HG03558 (cell line): ENCODE data around the gene JUND.
"Not testable (repeated sequence)": the region's sequence is repeated elsewhere in the genome, so short reads cannot be mapped to it uniquely, and the experiment has no call there.

Experiments
- ATAC-seq: cut with Tn5 transposase; IDR thresholded peaks from one replicate; pipeline ENCODE4 v1.9.1; 2021; ENCODE audit warnings: moderate number of reproducible peaks; ENCODE audit not compliant: unreplicated experiment; ENCODE audit errors: extremely low read depth

The JUND gene

GRCh38 chr19:18281082-18282020 is at the start of gene JUND:
Gene JUND (minus strand): TSS chr19:18281622. CDS start chr19:18281484, 138 bp downstream.
- peak; percentile 53 for ATAC-seq

GRCh38 chr19:18330868-18331267 is 49.4 kb upstream of the JUND start:
- no peak for ATAC-seq

- ATAC-seq: no peak
Measured at GRCh38 chr19:18329035-18329376, 47.6 kb upstream of the JUND start.

- peak; percentile 77 for ATAC-seq
Measured at GRCh38 chr19:18328340-18329034, 47.1 kb upstream of the JUND start.

GRCh38 chr19:18326772-18327171 is 45.4 kb upstream of the JUND start:
- no peak for ATAC-seq

- not testable (repeated sequence) for ATAC-seq
Measured at GRCh38 chr19:18324373-18324731, 42.9 kb upstream of the JUND start.

GRCh38 chr19:18322759-18323460 is 41.5 kb upstream of the JUND start, which contains the start of gene LSM4:
Gene LSM4 (minus strand): TSS chr19:18323076. CDS start chr19:18323020, 56 bp downstream.
- ATAC-seq: peak; percentile 75

GRCh38 chr19:18322318-18322758 is 40.9 kb upstream of the JUND start:
- no peak for ATAC-seq

- ATAC-seq: no peak
Measured at GRCh38 chr19:18321734-18322102, 40.3 kb upstream of the JUND start.

- ATAC-seq: no peak
Measured at GRCh38 chr19:18320865-18321733, 39.7 kb upstream of the JUND start.

- no peak for ATAC-seq
Measured at GRCh38 chr19:18319591-18320135, 38.2 kb upstream of the JUND start.

- no peak for ATAC-seq
Measured at GRCh38 chr19:18317961-18318800, 36.8 kb upstream of the JUND start.

GRCh38 chr19:18313398-18313797 is 32.0 kb upstream of the JUND start:
- ATAC-seq: no peak

- no peak for ATAC-seq
Measured at GRCh38 chr19:18312092-18312534, 30.7 kb upstream of the JUND start.

- ATAC-seq: no peak
Measured at GRCh38 chr19:18311502-18312091, 30.2 kb upstream of the JUND start.

- ATAC-seq: no peak
Measured at GRCh38 chr19:18310966-18311365, 29.5 kb upstream of the JUND start.

GRCh38 chr19:18310118-18310909 is 28.9 kb upstream of the JUND start:
- ATAC-seq: no peak
